CD14-positive monocyte (primary cell): ENCODE results near the gene BCR. TPM values are rescaled to one million over a fixed set of nuclear protein-coding genes. Genes with fewer than 3 reads are reported as not detected.
A peak's percentile ranks its signal among the peaks of the same experiment; 100 is the strongest.

Experiments used
- DNase-seq, 3 donors: peaks; one replicate each; pipeline ENCODE4 v3.0.0-alpha.2; 2011 to 2022
- H2AFZ ChIP-seq: 2 replicates; pipeline ENCODE4 v1.6.0; 2012; ENCODE audit warnings: mild to moderate bottlenecking, low read depth, low read length, inconsistent platforms; ENCODE audit not compliant: insufficient read depth, poor library complexity, severe bottlenecking
- H3K27ac ChIP-seq, 2 donors: 1 replicate in 1 of 2; 2 replicates in 1 of 2; pipeline ENCODE4 v1.5.1; 2012 to 2013; ENCODE audit warnings: low read length in 2 of 2, control low read depth in 1 of 2, inconsistent platforms in 1 of 2, low read depth in 1 of 2, mild to moderate bottlenecking in 1 of 2
- H3K27me3 ChIP-seq, 2 donors: one replicate each; pipeline versions ENCODE4 v1.6.0 to v1.6.1; 2011 to 2013; ENCODE audit warnings: low read length in 2 of 2; ENCODE audit not compliant: control insufficient read depth in 2 of 2, insufficient read depth in 2 of 2
- H3K36me3 ChIP-seq, 2 donors: replicated peaks in 1 of 2; 1 replicate in 1 of 2; 2 replicates in 1 of 2; pipeline versions ENCODE4 v1.5.1 to v1.6.1; 2012 to 2013; ENCODE audit warnings: low read length in 2 of 2, control low read depth in 1 of 2, inconsistent platforms in 1 of 2, mild to moderate bottlenecking in 1 of 2; ENCODE audit not compliant: insufficient read depth in 2 of 2, control insufficient read depth in 1 of 2
- H3K4me1 ChIP-seq, 2 donors: 1 replicate in 1 of 2; 2 replicates in 1 of 2; pipeline versions ENCODE4 v1.5.1 to v1.6.1; 2012 to 2013; ENCODE audit warnings: low read length in 2 of 2, control low read depth in 1 of 2, inconsistent platforms in 1 of 2, mild to moderate bottlenecking in 1 of 2, moderate library complexity in 1 of 2; ENCODE audit not compliant: insufficient read depth in 2 of 2, control insufficient read depth in 1 of 2
- H3K4me2 ChIP-seq: replicated peaks from 2 replicates; pipeline ENCODE3; 2012; ENCODE audit warnings: low read length, moderate library complexity, mild to moderate bottlenecking; ENCODE audit not compliant: poor library complexity, severe bottlenecking; ENCODE audit errors: extremely low read depth
- H3K4me3 ChIP-seq, 3 experiments: fragments of 200-600 bp in 1 of 3; sonication (generic) in 1 of 3; replicated peaks in 1 of 3; 1 replicate in 2 of 3; 2 replicates in 1 of 3; pipeline ENCODE4 v1.5.1; 2011 to 2013; ENCODE audit warnings: low read length in 3 of 3, mild to moderate bottlenecking in 3 of 3, control low read depth in 2 of 3, low read depth in 2 of 3, inconsistent platforms in 1 of 3, moderate library complexity in 1 of 3
- H3K79me2 ChIP-seq: 2 replicates; pipeline ENCODE4 v1.6.0; 2012; ENCODE audit warnings: mild to moderate bottlenecking, control low read depth, inconsistent platforms, low read length, moderate library complexity; ENCODE audit not compliant: insufficient read depth
- H3K9ac ChIP-seq: 2 replicates; pipeline ENCODE4 v1.6.0; 2017; ENCODE audit warnings: low read length, mild to moderate bottlenecking; ENCODE audit not compliant: insufficient read depth, poor library complexity, severe bottlenecking
- H3K9me3 ChIP-seq, 2 donors: replicated peaks in 1 of 2; 1 replicate in 1 of 2; 2 replicates in 1 of 2; pipeline versions ENCODE4 v1.5.1 to v1.6.1; 2012 to 2013; ENCODE audit warnings: low read length in 2 of 2, control low read depth in 1 of 2; ENCODE audit not compliant: control insufficient read depth in 1 of 2, insufficient read depth in 1 of 2
- H4K20me1 ChIP-seq: 2 replicates; pipeline ENCODE4 v1.6.0; 2012; ENCODE audit warnings: mild to moderate bottlenecking, low read length, control low read depth, moderate library complexity; ENCODE audit not compliant: insufficient read depth
- H3K27ac Mint-ChIP-seq, 7 donors: one replicate each; pipeline ENCODE4 v1.8.0; 2020; ENCODE audit warnings: mild to moderate bottlenecking in 7 of 7, mixed read lengths in 7 of 7, moderate library complexity in 6 of 7, inconsistent platforms in 2 of 7
- H3K27me3 Mint-ChIP-seq, 3 donors: one replicate each; pipeline ENCODE4 v1.8.0; 2021 to 2022; ENCODE audit warnings: low read depth in 3 of 3, mild to moderate bottlenecking in 3 of 3, mixed read lengths in 3 of 3, moderate library complexity in 3 of 3, inconsistent platforms in 1 of 3
- H3K36me3 Mint-ChIP-seq, 2 donors: one replicate each; pipeline ENCODE4 v1.8.0; 2020; ENCODE audit warnings: mixed read lengths in 2 of 2, inconsistent platforms in 1 of 2, mild to moderate bottlenecking in 1 of 2
- H3K4me1 Mint-ChIP-seq: one replicate; pipeline ENCODE4 v1.8.0; 2020; ENCODE audit warnings: mild to moderate bottlenecking, mixed read lengths
- H3K4me3 Mint-ChIP-seq, 2 donors: one replicate each; pipeline ENCODE4 v1.8.0; 2020; ENCODE audit warnings: mild to moderate bottlenecking in 2 of 2, mixed read lengths in 2 of 2, moderate library complexity in 1 of 2
- H3K9me3 Mint-ChIP-seq, 7 donors: one replicate each; pipeline ENCODE4 v1.8.0; 2020 to 2022; ENCODE audit warnings: mixed read lengths in 7 of 7, mild to moderate bottlenecking in 6 of 7, moderate library complexity in 6 of 7, inconsistent platforms in 2 of 7
- WGBS: methylation state at CpG from one replicate; pipeline ENCODE4 v1.1.5; 2013; ENCODE audit warnings: missing lambda C conversion rate; ENCODE audit not compliant: insufficient coverage; 5-methylcytosine and 5-hydroxymethylcytosine counted together
- intact Hi-C, 2 donors: fragments of 100-400 bp; cut with micrococcal nuclease; formaldehyde crosslinking; loops; one replicate each; pipeline versions ENCODE4 v1.15.0 to v1.15.1; 2023
- polyA plus RNA-seq, 3 donors: library from polyadenylated mRNA; depleted of rRNA in 1 of 3; unstranded in 2 of 3; stranded (reverse) in 1 of 3; fragments of 300-500 nt in 2 of 3; fragments of >200 nt in 1 of 3; fragmentation: Illumina TruSeq in 2 of 3; gene quantifications; 1 replicate in 2 of 3; 2 replicates in 1 of 3; pipeline ENCODE4 v1.2.3, GENCODE V29; 2012 to 2021
- TF ChIP-seq, protein P1 (sequence below): fragments of 200-600 bp; IDR thresholded peaks from one replicate; pipeline ENCODE4 v1.8.0; 2022; ENCODE audit warnings: antibody characterized with exemption, mild to moderate bottlenecking

BCR gene
- polyA plus RNA-seq, 3 donors: 0.97 to 20.9 (median 0.97) TPM

DNA sequence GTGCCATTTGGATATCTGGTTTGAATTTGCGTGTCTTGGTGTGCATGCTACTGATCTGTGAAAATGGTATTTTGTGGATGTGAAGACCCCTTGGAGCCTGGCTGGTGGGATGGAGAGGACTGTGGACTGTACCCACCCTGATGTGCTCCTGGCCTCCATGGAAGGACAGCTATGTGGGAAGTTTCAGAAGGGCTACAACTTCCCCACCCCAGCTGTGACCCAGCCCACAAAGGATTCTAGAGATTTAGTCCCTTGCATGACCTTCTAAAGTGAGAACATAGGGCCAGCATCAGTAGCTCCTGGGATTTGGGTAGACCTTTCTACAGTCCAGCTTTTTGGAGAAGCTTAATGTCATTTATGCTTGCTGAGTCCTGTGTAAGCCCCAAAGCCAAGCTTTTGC lies 173.4 kb downstream of the BCR start:
- Histone ChIP-seq H3K36me3 (no peaks in the 10 kb centered on the region), H2AFZ (no peak overlapping the region), H3K79me2 (no peaks in the 10 kb centered on the region), H3K9ac (no peak overlapping the region), H3K4me1 (no peaks in the 10 kb centered on the region), H3K9me3 (no peaks in the 10 kb centered on the region), H3K4me2 (no peak overlapping the region), H3K27me3 (no peaks in the 10 kb centered on the region), H3K27ac (no peak overlapping the region), H4K20me1 (no peaks in the 10 kb centered on the region), H3K4me3 (no peak overlapping the region)
- Mint-ChIP-seq H3K4me3 (no peak overlapping the region), H3K27me3 (peaks cover 2 to 4% (median 4%) of the 10 kb centered on the region in 3 donors), H3K36me3 (no peaks in the 10 kb centered on the region), H3K4me1 (no peaks in the 10 kb centered on the region), H3K9me3 (no peaks in the 10 kb centered on the region), H3K27ac (peak overlapping the region in 1 of 7 donors; percentile 13)
- 100% methylated on average over 1 of the region's 1 CpG for WGBS
- no peak for DNase-seq
- intact Hi-C loops: no loop called here
- TF ChIP-seq, protein P1, sequence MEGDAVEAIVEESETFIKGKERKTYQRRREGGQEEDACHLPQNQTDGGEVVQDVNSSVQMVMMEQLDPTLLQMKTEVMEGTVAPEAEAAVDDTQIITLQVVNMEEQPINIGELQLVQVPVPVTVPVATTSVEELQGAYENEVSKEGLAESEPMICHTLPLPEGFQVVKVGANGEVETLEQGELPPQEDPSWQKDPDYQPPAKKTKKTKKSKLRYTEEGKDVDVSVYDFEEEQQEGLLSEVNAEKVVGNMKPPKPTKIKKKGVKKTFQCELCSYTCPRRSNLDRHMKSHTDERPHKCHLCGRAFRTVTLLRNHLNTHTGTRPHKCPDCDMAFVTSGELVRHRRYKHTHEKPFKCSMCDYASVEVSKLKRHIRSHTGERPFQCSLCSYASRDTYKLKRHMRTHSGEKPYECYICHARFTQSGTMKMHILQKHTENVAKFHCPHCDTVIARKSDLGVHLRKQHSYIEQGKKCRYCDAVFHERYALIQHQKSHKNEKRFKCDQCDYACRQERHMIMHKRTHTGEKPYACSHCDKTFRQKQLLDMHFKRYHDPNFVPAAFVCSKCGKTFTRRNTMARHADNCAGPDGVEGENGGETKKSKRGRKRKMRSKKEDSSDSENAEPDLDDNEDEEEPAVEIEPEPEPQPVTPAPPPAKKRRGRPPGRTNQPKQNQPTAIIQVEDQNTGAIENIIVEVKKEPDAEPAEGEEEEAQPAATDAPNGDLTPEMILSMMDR: no peak

DNA sequence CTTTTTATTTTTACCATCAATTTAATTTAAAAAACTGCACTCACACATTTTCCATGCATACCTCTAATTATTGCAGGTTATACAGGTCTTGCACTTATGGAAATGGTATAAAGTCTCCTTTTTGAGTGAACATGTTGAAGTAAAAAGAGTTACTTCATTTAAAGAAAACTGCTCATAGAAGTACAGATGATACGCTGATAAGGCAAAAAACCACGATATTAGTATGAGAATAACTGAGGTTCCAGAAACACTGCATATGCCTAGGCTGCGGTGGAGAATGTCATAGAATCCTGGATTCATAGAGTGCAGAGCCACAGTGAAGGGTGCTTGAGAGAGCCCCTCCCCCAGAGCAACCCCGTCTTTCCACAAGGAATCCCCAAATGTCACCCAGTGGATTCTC lies 175.8 kb downstream of the BCR start:
- H3K27me3 ChIP-seq: no peaks in the 10 kb centered on the region
- DNase-seq: no peak
- no peak overlapping the region for H3K4me2 ChIP-seq
- Mint-ChIP-seq H3K27me3 (peaks cover 0 to 2% (median 2%) of the 10 kb centered on the region in 3 donors), H3K4me1 (no peaks in the 10 kb centered on the region), H3K4me3 (no peak overlapping the region), H3K27ac (no peak overlapping the region), H3K36me3 (no peaks in the 10 kb centered on the region), H3K9me3 (no peaks in the 10 kb centered on the region)
- no peak overlapping the region for H2AFZ ChIP-seq
- H3K9ac ChIP-seq: no peak overlapping the region
- no peak overlapping the region for H3K27ac ChIP-seq
- no peaks in the 10 kb centered on the region for H4K20me1 ChIP-seq
- no peaks in the 10 kb centered on the region for H3K4me1 ChIP-seq
- H3K36me3 ChIP-seq: no peaks in the 10 kb centered on the region
- WGBS: 100% methylated on average over 1 of the region's 4 CpGs
- H3K79me2 ChIP-seq: no peaks in the 10 kb centered on the region
- no peak overlapping the region for H3K4me3 ChIP-seq
- no peaks in the 10 kb centered on the region for H3K9me3 ChIP-seq
- TF ChIP-seq, protein P1: no peak
- intact Hi-C loops: no loop called here
